H1 (cell line): ENCODE results near the gene CAMSAP3. TPM values are rescaled to one million over a fixed set of nuclear protein-coding genes. Genes with fewer than 3 reads are reported as not detected.

Experiments
- RXRA ChIP-seq: IDR thresholded peaks from 2 replicates; pipeline ENCODE4 v1.6.1; 2011; ENCODE audit warnings: low read depth, mild to moderate bottlenecking, low read length, moderate library complexity; ENCODE audit not compliant: insufficient read depth
- SIN3A ChIP-seq, 2 experiments: IDR thresholded peaks in 1 of 2; conservative IDR thresholded peaks in 1 of 2; 2 replicates each; pipeline ENCODE4 v1.6.1; 2011 to 2012; ENCODE audit warnings: low read length in 2 of 2, improper control_type of control experiment in 1 of 2, low read depth in 1 of 2, mild to moderate bottlenecking in 1 of 2
- TAF1 ChIP-seq: IDR thresholded peaks from 2 replicates; pipeline ENCODE4 v1.6.1; 2011; ENCODE audit warnings: mild to moderate bottlenecking, low read depth, low read length
- polyA plus RNA-seq, 7 experiments: library from polyadenylated mRNA; depleted of rRNA in 3 of 7; stranded (reverse) in 5 of 7; unstranded in 2 of 7; fragments of >200 nt in 5 of 7; fragments of 200-250 nt in 2 of 7; gene quantifications; 1 replicate in 5 of 7; 2 replicates in 1 of 7; 4 replicates in 1 of 7; pipeline versions ENCODE4 v1.2.1 to v1.2.3, GENCODE V29; 2011 to 2013; ENCODE audit warnings: missing spikeins in 2 of 7, mixed read lengths in 2 of 7
- total RNA-seq: library from RNA; stranded (reverse); fragmentation: NEBNext Ultra II Directional; extraction: Animal tissue kit (Norgen Biotek cat#: 25700); gene quantifications from 2 replicates; pipeline ENCODE4 v1.2.1, GENCODE V29; 2021

CAMSAP3 gene
- total and polyA plus RNA-seq, 2 of the 8 experiments (the other 6 are each of a cell fraction or from before 2014, with no cell fraction given) = 11.4 to 30.4 TPM

GRCh38 chr19:7611541-7612279 lies 16.0 kb downstream of the CAMSAP3 start (continued):
- TF ChIP-seq SIN3A (conservative IDR thresholded peaks at IDR 0.05 in 1 of 2, IDR thresholded peaks at IDR 0.05 in 1 of 2; ENCODE audit: low read depth in 1 of 2, low read length in 2 of 2) = no peak
- TF ChIP-seq TAF1 = no peak
- no peak for TF ChIP-seq RXRA
